Activated naive CD4-positive, alpha-beta T cell treated with anti-CD3 and anti-CD28 coated beads for 36 hours (primary cell): ENCODE data around the gene C14orf132. TPM values are rescaled to one million over a fixed set of nuclear protein-coding genes. Genes with fewer than 3 reads are reported as not detected.
"Not testable (repeated sequence)": the region's sequence is repeated elsewhere in the genome, so short reads cannot be mapped to it uniquely, and the experiment has no call there.

ENCODE experiments used
- CTCF ChIA-PET: fragments of 350-600 bp; sonication (Branson Sonifier 250); formaldehyde crosslinking; loops from one replicate; lab custom pipeline; 2021; ENCODE audit warnings: antibody characterized with exemption; lab: Charles Lee
- DNase-seq: peaks from one replicate; pipeline ENCODE4 v3.0.0-alpha.2; 2020
- H3K27ac Mint-ChIP-seq: one replicate; pipeline ENCODE4 v1.8.0; 2021; ENCODE audit warnings: mild to moderate bottlenecking, mixed read lengths
- H3K27me3 Mint-ChIP-seq: one replicate; pipeline ENCODE4 v1.8.0; 2021; ENCODE audit warnings: low read depth, mixed read lengths
- H3K36me3 Mint-ChIP-seq: one replicate; pipeline ENCODE4 v1.8.0; 2021; ENCODE audit warnings: low read depth, mixed read lengths
- H3K4me1 Mint-ChIP-seq: one replicate; pipeline ENCODE4 v1.8.0; 2021; ENCODE audit warnings: low read depth, mixed read lengths
- H3K4me3 Mint-ChIP-seq: one replicate; pipeline ENCODE4 v1.8.0; 2021; ENCODE audit warnings: mild to moderate bottlenecking, moderate library complexity, mixed read lengths
- H3K9me3 Mint-ChIP-seq: one replicate; pipeline ENCODE4 v1.8.0; 2021; ENCODE audit warnings: mixed read lengths
- intact Hi-C: fragments of 100-400 bp; cut with micrococcal nuclease; formaldehyde crosslinking; loops from one replicate; pipeline ENCODE4 v1.15.1; 2023
- total RNA-seq, 2 experiments: library from RNA; stranded (reverse); gene quantifications; one replicate each; pipeline ENCODE4 v1.2.3, GENCODE V29; 2021

C14orf132 gene
- total RNA-seq = 1 to 10 TPM; 3.2 to 4.9 TPM

DNA sequence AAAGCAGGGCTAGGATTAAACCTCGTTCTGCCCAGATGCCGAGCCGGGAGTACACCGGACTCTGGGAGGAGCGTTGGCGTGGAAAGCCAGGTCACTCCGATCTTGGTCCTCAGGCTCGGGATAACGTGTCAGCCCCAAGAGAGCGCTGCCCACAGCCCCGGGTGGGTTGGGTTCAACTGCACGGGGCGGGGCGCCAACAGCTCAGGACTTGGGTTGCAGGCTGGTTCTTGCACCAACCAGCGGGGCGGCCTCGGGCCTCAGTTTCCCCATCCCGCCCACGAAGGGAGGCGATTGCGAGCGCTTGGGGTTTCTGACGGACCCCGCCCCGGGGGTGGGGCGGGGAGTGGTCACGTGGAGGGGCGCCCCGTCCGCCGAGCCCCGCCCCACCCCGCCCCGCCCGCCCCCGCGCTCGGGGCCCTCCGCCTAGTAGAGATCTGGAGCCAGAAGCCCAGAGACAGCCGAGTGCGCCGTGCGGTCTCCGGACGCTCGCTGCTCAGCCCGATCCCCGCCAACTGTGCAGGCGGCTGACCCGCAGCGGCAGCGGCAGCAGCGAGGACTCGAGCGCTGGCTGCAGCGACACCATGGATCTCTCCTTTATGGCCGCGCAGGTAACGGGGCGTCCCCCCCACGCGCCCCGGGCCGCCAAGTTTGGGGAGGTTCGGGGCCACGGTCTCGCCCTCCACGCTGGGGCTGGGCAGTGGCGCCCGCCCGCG lies at the start of gene C14orf132:
Gene C14orf132 (plus strand): TSS at position 443 of the 713 bp plus-strand sequence. CDS start 139 bp downstream, at position 582.
- DNase-seq = peak; percentile 70
- Mint-ChIP-seq H3K4me1 (peaks cover 16% of the 10 kb centered on the region), H3K27me3 (peaks cover 11% of the 10 kb centered on the region), H3K27ac (no peak within 1 kb of the TSS), H3K9me3 (no peaks in the 10 kb centered on the region), H3K4me3 (peak within 1 kb of the TSS; percentile 80), H3K36me3 (no peaks in the 10 kb centered on the region)
- CTCF ChIA-PET = interaction anchor here (0.5 to 1.4 kb wide), 3 partner anchors 11 to 236 kb away, joined by 3 to 6 read pairs (median 3); no protein-coding TSS in a partner anchor
- intact Hi-C loops = loop anchor here (5.0 kb wide), 1 partner anchor 463 kb away; the partner anchor contains the start of gene PAPOLA

DNA sequence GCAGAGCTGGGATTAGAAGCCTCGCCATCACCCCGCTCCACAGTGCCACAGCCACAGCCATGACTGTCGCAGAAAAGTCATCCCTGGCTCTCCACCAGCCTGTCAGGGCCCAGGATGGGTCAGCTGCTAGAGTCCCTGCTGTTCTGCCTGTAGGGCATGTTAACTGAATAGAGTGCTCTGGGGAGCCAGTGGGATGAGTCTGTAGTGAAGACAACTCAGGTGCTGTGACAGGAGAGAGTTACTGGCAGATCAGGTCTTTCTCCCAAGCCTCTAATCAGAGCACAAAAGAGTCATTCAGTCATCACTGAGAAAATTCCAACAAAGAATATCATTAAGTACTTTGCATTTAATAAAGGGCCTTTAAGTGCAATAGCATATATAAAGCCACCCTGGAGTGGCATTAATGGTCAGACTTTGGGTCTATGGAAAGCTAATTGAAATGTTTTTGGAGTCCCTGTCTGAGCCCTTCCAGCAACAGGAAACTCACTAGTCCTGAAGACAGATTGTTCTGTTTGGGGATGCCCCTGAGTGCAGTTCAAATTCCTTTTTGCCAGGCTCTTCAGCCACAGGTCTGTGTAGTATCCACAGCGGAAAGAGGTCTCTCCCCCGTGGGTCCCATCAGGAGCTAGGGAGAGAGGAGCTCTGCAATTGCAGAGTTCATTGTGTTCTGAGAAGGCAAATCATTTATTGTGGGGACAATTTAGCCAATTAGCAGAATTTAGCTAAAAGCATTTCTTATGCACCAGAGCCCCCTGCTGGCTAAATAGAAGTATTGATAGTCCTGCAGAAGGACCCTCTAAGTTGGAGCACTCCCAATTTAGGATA lies 45.2 kb upstream of the C14orf132 start:
- peaks cover 17% of the 10 kb centered on the region for H3K9me3 Mint-ChIP-seq
- intact Hi-C loops = loop anchor here (1.0 to 10.0 kb wide), 3 partner anchors 219 to 433 kb away; no protein-coding TSS in a partner anchor
- no peak overlapping the region for H3K4me3 Mint-ChIP-seq

DNA sequence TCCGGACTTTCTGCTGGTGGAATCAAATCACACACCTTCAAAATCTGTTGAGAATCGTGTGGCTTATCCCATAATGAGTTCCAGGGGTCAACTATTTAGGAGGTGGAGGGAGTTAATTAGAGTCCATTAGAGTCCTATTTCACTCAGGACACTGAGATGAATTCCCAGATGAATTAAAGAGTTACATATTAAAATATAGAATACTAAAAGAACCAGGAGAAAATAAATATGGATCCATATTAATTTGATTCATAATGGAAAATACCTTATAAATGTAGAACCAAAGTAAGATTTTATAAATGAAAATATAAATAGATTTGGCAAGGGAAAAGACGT lies 44.6 kb upstream of the C14orf132 start:
- CTCF ChIA-PET = interaction anchor here (0.6 to 2.0 kb wide), 13 partner anchors 9 to 1305 kb away, joined by 3 to 9 read pairs (median 4); no protein-coding TSS in a partner anchor
- intact Hi-C loops = loop anchor here (1.0 to 10.0 kb wide), 3 partner anchors 220 to 433 kb away; no protein-coding TSS in a partner anchor
- Mint-ChIP-seq H3K4me1 (no peaks in the 10 kb centered on the region), H3K36me3 (peaks cover 3% of the 10 kb centered on the region), H3K4me3 (no peak overlapping the region), H3K9me3 (peaks cover 17% of the 10 kb centered on the region), H3K27ac (no peak overlapping the region), H3K27me3 (peaks cover 40% of the 10 kb centered on the region)
- DNase-seq = no peak

More for the DNA sequence above, 45.2 kb upstream of the C14orf132 start:
- H3K4me1 Mint-ChIP-seq = no peaks in the 10 kb centered on the region
- H3K36me3 Mint-ChIP-seq = peaks cover 3% of the 10 kb centered on the region
- no peak overlapping the region for H3K27ac Mint-ChIP-seq
- peak; percentile 52 for DNase-seq
- peaks cover 37% of the 10 kb centered on the region for H3K27me3 Mint-ChIP-seq
- CTCF ChIA-PET = interaction anchor here (0.5 to 2.0 kb wide), 16 partner anchors 10 to 1304 kb away, joined by 3 to 9 read pairs (median 3); no protein-coding TSS in a partner anchor

DNA sequence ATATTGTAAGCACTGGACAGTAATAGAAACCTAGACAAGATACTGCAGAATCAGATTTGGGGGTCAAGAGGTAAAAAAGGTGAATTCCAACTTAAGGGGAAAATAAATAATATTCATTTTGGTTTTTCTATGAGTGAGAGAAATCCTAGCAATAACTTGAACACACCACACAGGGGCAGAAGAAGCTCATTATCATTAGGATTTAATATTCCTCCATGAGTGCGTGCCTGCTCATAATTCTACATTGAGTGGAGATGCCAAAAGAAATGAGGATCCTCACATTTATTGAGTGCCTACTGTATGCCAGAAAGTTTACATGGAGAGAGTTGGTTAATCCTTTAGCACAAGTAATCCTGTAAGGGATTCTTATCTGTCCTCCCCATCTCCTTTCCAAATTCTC lies 40.5 kb upstream of the C14orf132 start:
- Mint-ChIP-seq H3K9me3 (no peaks in the 10 kb centered on the region), H3K4me1 (no peaks in the 10 kb centered on the region), H3K4me3 (no peak overlapping the region), H3K27ac (no peak overlapping the region), H3K27me3 (peaks cover 34% of the 10 kb centered on the region), H3K36me3 (no peaks in the 10 kb centered on the region)
- intact Hi-C loops = loop anchor here (2.0 to 10.0 kb wide), 3 partner anchors 100 to 276 kb away; no protein-coding TSS in a partner anchor
- CTCF ChIA-PET = interaction anchor here (0.8 to 1.4 kb wide), 3 partner anchors 42 to 437 kb away, joined by 3 to 9 read pairs (median 3); no protein-coding TSS in a partner anchor
- no peak for DNase-seq

DNA sequence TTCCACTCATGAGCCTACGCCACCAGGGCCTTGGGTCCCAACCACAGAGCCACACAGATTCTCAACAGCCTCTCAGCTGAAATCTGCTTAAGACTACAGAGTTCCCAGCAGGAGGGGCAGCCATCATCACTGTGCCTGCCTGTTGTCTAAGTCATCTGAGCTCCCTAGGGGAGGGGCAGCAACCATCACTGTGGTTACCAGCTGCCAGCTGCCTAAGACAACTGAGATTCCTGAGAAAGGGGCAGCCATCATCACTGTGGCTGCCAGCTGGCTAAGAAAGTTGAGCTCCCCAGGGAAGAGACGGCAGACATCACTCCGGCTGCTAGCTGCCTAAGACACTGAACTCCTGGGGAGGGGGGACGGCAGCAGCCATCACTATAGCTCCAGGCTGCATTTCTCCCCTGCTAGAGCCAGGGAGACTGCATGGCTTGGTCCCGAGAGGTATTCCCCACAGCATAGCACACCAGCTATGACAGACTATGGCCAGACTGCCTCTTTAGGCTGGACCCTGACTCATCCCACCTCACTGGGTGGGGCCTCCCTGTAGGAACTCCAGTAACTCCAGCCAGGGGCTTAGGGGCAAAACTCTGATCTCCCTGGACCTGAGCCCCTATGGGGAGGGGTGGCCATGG lies 37.2 kb upstream of the C14orf132 start:
- CTCF ChIA-PET = interaction anchor here (2.6 kb wide), 1 partner anchor 97 kb away, joined by 7 read pairs; no protein-coding TSS in a partner anchor

DNA sequence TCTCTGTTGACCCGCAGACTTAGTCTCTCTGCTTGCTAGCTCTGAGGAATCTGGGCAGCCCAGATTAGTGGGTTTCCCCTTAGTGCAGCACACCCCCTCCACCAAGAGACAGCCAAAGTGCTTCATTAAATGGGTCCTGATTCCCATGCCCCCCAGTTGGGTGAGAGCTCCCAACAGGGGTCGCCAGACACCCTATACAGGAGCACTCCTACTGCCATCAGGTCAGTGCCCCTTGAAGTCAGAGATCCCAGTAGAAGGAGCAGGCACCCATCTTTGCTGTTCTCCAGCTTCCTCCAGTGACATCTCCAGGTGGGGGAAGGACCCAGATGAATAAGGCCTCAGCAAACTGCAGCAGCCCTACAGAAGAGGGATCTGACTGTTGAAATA lies 36.7 kb upstream of the C14orf132 start:
- H3K4me1 Mint-ChIP-seq = no peaks in the 10 kb centered on the region
- no peak overlapping the region for H3K4me3 Mint-ChIP-seq
- H3K27ac Mint-ChIP-seq = no peak overlapping the region
- CTCF ChIA-PET = interaction anchor here (1.4 to 2.6 kb wide), 2 partner anchors 7 to 96 kb away, joined by 5 to 7 read pairs; no protein-coding TSS in a partner anchor
- H3K36me3 Mint-ChIP-seq = peaks cover 2% of the 10 kb centered on the region
- peaks cover 28% of the 10 kb centered on the region for H3K27me3 Mint-ChIP-seq
- peaks cover 6% of the 10 kb centered on the region for H3K9me3 Mint-ChIP-seq
- DNase-seq = no peak
- intact Hi-C loops = no loop called here

More for the DNA sequence above, 37.2 kb upstream of the C14orf132 start:
- H3K27ac Mint-ChIP-seq = no peak overlapping the region
- H3K27me3 Mint-ChIP-seq = peaks cover 29% of the 10 kb centered on the region
- no peaks in the 10 kb centered on the region for H3K4me1 Mint-ChIP-seq
- no peak for DNase-seq
- H3K4me3 Mint-ChIP-seq = no peak overlapping the region
- H3K36me3 Mint-ChIP-seq = peaks cover 2% of the 10 kb centered on the region
- peaks cover 6% of the 10 kb centered on the region for H3K9me3 Mint-ChIP-seq
- intact Hi-C loops = no loop called here

DNA sequence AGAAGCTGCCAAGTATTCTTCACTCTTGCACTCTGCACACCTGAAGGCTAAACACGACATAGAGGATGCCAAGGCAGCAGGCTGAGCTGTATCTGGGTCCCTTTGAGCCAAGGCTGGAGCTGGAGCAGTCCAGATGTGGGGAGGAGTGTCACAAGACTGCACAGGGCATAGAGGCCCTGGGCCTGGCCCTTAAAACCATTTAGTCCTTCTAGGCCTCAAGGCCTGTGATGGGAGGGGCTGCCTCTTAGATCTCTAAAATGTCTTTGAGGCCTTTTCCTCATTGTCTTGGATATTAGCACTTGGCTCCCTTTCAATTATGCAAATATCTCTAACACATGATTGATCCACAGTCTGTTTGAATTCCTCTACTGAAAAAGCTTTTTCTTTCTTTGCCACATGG lies 28.0 kb upstream of the C14orf132 start:
- no peaks in the 10 kb centered on the region for H3K27me3 Mint-ChIP-seq
- H3K4me1 Mint-ChIP-seq = no peaks in the 10 kb centered on the region
- CTCF ChIA-PET = interaction anchor here (1.2 kb wide), 1 partner anchor 128 kb away, joined by 3 read pairs; no protein-coding TSS in a partner anchor
- intact Hi-C loops = no loop called here
- no peak overlapping the region for H3K27ac Mint-ChIP-seq
- peaks cover 17% of the 10 kb centered on the region for H3K9me3 Mint-ChIP-seq
- no peak overlapping the region for H3K4me3 Mint-ChIP-seq
- DNase-seq = no peak
- no peaks in the 10 kb centered on the region for H3K36me3 Mint-ChIP-seq

DNA sequence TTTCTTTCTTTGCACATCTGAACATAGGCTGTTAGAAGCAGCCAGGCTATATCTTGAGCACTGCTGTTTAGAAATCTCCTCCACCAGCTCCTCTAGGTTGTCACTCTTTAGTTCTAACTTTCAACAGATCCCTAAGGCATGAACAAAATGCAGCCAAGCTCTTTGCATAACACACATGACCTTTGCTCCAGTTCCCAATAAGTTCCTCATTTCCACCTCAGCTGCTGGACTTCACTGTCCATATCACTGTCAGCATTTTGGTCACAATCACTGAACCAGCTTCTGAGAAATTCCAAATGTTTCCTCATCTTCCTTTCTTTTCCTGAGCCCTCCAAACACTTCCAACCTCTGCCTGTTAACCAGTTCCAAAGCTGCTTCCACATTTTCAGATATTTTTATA lies 27.6 kb upstream of the C14orf132 start:
- H3K4me1 Mint-ChIP-seq = no peaks in the 10 kb centered on the region
- no peak overlapping the region for H3K27ac Mint-ChIP-seq
- DNase-seq = no peak
- CTCF ChIA-PET = interaction anchor here (1.2 kb wide), 1 partner anchor 127 kb away, joined by 3 read pairs; no protein-coding TSS in a partner anchor
- intact Hi-C loops = no loop called here
- no peaks in the 10 kb centered on the region for H3K27me3 Mint-ChIP-seq
- H3K4me3 Mint-ChIP-seq = no peak overlapping the region
- peaks cover 17% of the 10 kb centered on the region for H3K9me3 Mint-ChIP-seq
- no peaks in the 10 kb centered on the region for H3K36me3 Mint-ChIP-seq

DNA sequence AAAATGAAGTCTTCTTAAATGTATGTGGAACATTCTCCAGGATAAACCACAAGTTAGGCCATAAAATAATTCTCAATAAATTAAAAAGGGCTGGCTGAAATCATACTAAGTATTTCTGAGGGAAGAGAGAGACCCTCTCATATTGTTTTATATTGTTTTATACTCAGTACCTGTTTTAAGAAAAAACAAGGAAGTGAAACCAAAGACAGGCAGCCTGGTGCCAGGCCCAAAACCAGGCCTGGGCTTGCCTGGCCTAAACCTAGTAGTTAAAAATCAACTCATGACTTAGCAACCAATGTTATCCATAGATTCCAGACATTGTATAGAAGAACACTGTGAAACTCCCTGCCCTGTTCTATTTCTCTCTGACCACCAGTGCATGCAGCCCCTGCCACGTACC lies 26.4 kb upstream of the C14orf132 start:
- CTCF ChIA-PET, DNase-seq, H3K36me3 Mint-ChIP-seq, H3K27me3 Mint-ChIP-seq, H3K4me3 Mint-ChIP-seq, H3K4me1 Mint-ChIP-seq, intact Hi-C loops, H3K27ac Mint-ChIP-seq: not testable (repeated sequence)
- peaks cover 17% of the 10 kb centered on the region for H3K9me3 Mint-ChIP-seq

DNA sequence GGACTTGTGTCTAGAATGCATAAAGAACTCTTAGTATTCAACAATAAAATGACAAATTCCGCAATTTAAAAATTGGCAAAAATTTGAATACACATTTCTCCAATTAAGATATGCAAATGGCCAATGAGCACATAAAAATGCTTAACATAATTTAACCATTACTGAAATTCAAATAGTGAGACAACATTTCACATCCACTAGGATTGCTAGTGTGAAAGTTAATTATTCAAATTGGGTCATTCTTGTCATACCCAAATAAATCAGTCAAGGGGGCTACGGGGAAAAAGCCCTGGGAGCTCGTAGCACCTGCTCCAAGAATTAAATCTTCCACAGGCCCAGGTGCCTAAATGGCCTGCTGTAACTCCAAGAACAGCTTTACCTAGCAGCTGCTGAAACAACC lies 25.0 kb upstream of the C14orf132 start:
- peaks cover 16% of the 10 kb centered on the region for H3K27me3 Mint-ChIP-seq
- H3K9me3 Mint-ChIP-seq = peaks cover 17% of the 10 kb centered on the region
- no peak overlapping the region for H3K27ac Mint-ChIP-seq
- no peaks in the 10 kb centered on the region for H3K36me3 Mint-ChIP-seq
- H3K4me3 Mint-ChIP-seq = no peak overlapping the region
- CTCF ChIA-PET = no interaction called here
- DNase-seq = no peak
- no peaks in the 10 kb centered on the region for H3K4me1 Mint-ChIP-seq
- intact Hi-C loops = no loop called here

DNA sequence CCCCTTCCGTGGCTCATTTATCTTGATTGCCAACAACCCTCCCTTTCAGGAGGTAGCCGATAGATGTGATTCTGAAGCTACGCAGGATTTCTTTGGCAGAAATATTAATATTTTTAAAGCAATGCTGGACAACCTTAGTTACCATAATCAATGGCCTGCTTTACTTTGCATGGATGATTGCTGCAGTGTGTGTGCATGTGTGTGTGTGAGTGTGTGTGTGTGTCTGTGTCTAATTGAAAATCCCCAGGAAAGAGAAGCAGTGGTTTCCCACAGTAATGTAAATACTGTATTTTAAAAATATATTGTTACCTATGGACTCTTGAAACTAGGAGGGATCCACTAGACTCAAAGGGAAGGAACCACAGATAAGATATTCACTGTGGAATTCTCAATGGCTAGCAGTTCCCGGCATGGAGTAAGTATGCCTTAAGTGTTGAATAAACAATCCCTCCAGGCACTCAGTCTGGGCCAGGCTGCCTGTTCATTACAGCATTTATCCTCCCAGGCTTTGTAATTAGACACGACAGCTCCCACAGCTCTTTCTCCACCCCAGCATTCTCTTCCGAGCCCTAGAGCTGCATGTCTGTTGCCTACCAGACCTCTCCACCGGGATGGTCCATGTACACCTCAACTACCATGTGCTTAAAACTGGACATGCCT lies 22.5 kb upstream of the C14orf132 start:
- peaks cover 21% of the 10 kb centered on the region for H3K27me3 Mint-ChIP-seq
- CTCF ChIA-PET = no interaction called here
- no peaks in the 10 kb centered on the region for H3K4me1 Mint-ChIP-seq
- H3K4me3 Mint-ChIP-seq = no peak overlapping the region
- H3K9me3 Mint-ChIP-seq = peaks cover 4% of the 10 kb centered on the region
- no peak overlapping the region for H3K27ac Mint-ChIP-seq
- DNase-seq = no peak
- H3K36me3 Mint-ChIP-seq = no peaks in the 10 kb centered on the region
- intact Hi-C loops = no loop called here
